ENCODE results near the gene MICAL3. TPM values are rescaled to one million over a fixed set of nuclear protein-coding genes. Genes with fewer than 3 reads are reported as not detected.

The MICAL3 gene
- total RNA-seq, 4 donors from 2014 or later = 15.8 to 45.4 (median 31.6) TPM

GRCh38 chr22:18021431-18021830 is 2.9 kb downstream of the MICAL3 start:
- no peak for TF ChIP-seq CTCF (IDR thresholded peaks at IDR 0.05; ENCODE audit: low read depth)

GRCh38 chr22:18013947-18014346 is 10.4 kb downstream of the MICAL3 start:
- TF ChIP-seq CTCF (IDR thresholded peaks at IDR 0.05; ENCODE audit: low read depth) = no peak

GRCh38 chr22:18013436-18013835 is 10.9 kb downstream of the MICAL3 start:
- TF ChIP-seq CTCF (IDR thresholded peaks at IDR 0.05; ENCODE audit: low read depth) = no peak

GRCh38 chr22:18012531-18012930 is 11.8 kb downstream of the MICAL3 start:
- no peak for TF ChIP-seq CTCF (IDR thresholded peaks at IDR 0.05; ENCODE audit: low read depth)

GRCh38 chr22:18010266-18010665 is 14.1 kb downstream of the MICAL3 start:
- TF ChIP-seq CTCF (IDR thresholded peaks at IDR 0.05; ENCODE audit: low read depth) = no peak

- no peak for TF ChIP-seq CTCF (IDR thresholded peaks at IDR 0.05; ENCODE audit: low read depth)
Measured at GRCh38 chr22:18008136-18008535, 16.2 kb downstream of the MICAL3 start.

GRCh38 chr22:18005201-18005926 is 19.0 kb downstream of the MICAL3 start:
- TF ChIP-seq CTCF (IDR thresholded peaks at IDR 0.05; ENCODE audit: low read depth) = no peak

All from subcutaneous adipose tissue (tissue), 4 donors.